Cardiac muscle cell (in vitro differentiated cells and primary cell): Measurements from ENCODE around the gene VSIG8. TPM values are rescaled to one million over a fixed set of nuclear protein-coding genes. Genes with fewer than 3 reads are reported as not detected.

ENCODE experiments used
- DNase-seq, 2 donors: peaks; one replicate each; pipeline versions ENCODE4 v3.0.0 to v3.0.0-alpha.2; 2010 to 2017; ENCODE audit warnings: low read depth in 1 of 2, low spot score in 1 of 2
- H3K27ac ChIP-seq: fragments of 200-600 bp; sonication (generic); 2 replicates; pipeline ENCODE4 v1.5.1; 2016
- H3K27me3 ChIP-seq: fragments of 200-600 bp; sonication (generic); 2 replicates; pipeline ENCODE4 v1.6.0; 2016; ENCODE audit warnings: control low read depth
- H3K36me3 ChIP-seq: fragments of 200-600 bp; sonication (generic); 2 replicates; pipeline ENCODE4 v1.5.1; 2016; ENCODE audit warnings: control low read depth
- H3K4me1 ChIP-seq: fragments of 200-600 bp; sonication (generic); 2 replicates; pipeline ENCODE4 v1.8.1; 2017; ENCODE audit warnings: low read depth, mild to moderate bottlenecking, mixed run types
- H3K4me3 ChIP-seq: fragments of 200-600 bp; sonication (generic); 2 replicates; pipeline ENCODE4 v1.5.1; 2016; ENCODE audit warnings: mild to moderate bottlenecking
- H3K9me3 ChIP-seq: fragments of 200-600 bp; sonication (generic); 2 replicates; pipeline ENCODE4 v1.5.1; 2017; ENCODE audit warnings: low read depth, mild to moderate bottlenecking, control low read depth
- CTCF ChIP-seq: IDR thresholded peaks from 2 replicates; pipeline ENCODE4 v1.5.1; 2012; ENCODE audit warnings: low read depth, mild to moderate bottlenecking, low read length
- polyA plus RNA-seq: library from polyadenylated mRNA; unstranded; fragments of >200 nt; fragmentation: Nextera tagmentation; extraction: Ambion mirVana; gene quantifications from 2 replicates; pipeline ENCODE4 v1.2.1, GENCODE V29; 2016
- total RNA-seq: library from RNA; depleted of rRNA; stranded (reverse); fragments of >200 nt; gene quantifications from 2 replicates; pipeline ENCODE4 v1.2.3, GENCODE V29; 2016

VSIG8 gene
- total and polyA plus RNA-seq, 2 experiments from 2014 or later, result not detected

DNA sequence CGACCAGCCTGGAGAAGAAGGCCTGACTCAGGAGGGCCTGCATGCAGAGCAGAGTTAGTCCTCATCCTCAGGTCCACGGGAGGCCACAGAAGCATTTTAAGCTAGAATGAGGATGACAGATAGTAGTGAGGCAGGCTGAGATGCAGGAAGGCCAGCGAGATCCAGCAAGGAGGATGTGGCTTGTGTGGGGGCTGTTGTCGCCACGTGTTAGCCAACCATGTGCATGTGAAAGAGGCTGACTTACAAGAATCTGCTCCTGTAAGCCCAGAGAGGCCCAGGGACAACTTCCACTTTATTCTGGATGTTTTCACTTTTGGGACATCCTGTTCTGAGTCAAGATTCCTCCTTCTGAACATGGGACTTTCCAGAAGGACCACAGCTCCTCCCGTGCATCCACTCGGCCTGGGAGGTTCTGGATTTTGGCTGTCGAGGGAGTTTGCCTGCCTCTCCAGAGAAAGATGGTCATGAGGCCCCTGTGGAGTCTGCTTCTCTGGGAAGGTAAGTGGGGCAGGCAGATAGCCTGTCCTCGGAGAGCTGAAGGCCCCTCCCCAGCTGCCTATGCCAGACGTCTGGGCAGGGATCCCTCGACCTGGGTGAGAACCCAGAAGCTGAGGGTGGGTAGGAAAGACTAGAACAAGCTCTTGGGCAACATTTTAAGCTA lies 35.9 kb downstream of the VSIG8 start, which contains the start of gene SLAMF8:
Gene SLAMF8, plus strand, starts transcription at position 433 of the 661 bp plus-strand sequence. Its CDS starts 26 bp downstream, at position 459.
- Histone ChIP-seq H3K4me3 (no peak within 1 kb of the TSS), H3K36me3 (no peaks in the 10 kb centered on the region), H3K27me3 (no peaks in the 10 kb centered on the region), H3K9me3 (no peaks in the 10 kb centered on the region), H3K4me1 (no peaks in the 10 kb centered on the region), H3K27ac (no peak within 1 kb of the TSS)
- peak in 1 of 2 donors; percentile 44 for DNase-seq
- TF ChIP-seq CTCF, result no peak

DNA sequence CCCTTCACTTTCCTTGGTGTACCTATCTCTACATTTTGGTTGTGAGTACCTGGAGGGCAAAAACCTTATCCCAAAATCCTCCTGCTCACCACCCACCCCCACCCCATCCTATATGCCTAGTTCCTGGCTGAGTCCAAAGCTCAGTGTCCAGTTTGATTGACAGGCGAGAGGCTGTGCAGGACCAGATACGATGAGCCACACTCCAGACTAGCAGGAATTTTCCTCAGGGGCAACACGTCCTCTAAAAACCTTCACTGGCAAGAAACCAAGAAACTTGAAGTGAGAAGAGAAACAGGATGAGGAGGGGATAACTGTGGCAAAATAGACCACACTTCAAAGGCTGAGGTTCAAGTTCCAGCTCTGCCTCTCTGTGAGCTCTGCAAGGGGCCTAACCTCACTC lies 36.9 kb downstream of the VSIG8 start:
- no peaks in the 10 kb centered on the region for H3K4me1 ChIP-seq
- H3K27ac ChIP-seq, result no peak overlapping the region
- no peak for TF ChIP-seq CTCF
- no peaks in the 10 kb centered on the region for H3K36me3 ChIP-seq
- DNase-seq, result no peak
- no peaks in the 10 kb centered on the region for H3K9me3 ChIP-seq
- no peak overlapping the region for H3K4me3 ChIP-seq
- no peaks in the 10 kb centered on the region for H3K27me3 ChIP-seq

- Histone ChIP-seq H3K27me3 (no peaks in the 10 kb centered on the region), H3K4me3 (no peak overlapping the region), H3K9me3 (no peaks in the 10 kb centered on the region), H3K4me1 (no peaks in the 10 kb centered on the region), H3K27ac (no peak overlapping the region), H3K36me3 (no peaks in the 10 kb centered on the region)
- no peak for TF ChIP-seq CTCF
- DNase-seq, result no peak
These were observed 39.1 kb downstream of the VSIG8 start for GRCh38 chr1:159823406-159823805.

GRCh38 chr1:159821171-159821867 lies 41.1 kb downstream of the VSIG8 start:
- Histone ChIP-seq H3K9me3 (no peaks in the 10 kb centered on the region), H3K4me3 (no peak overlapping the region), H3K27ac (no peak overlapping the region), H3K4me1 (no peaks in the 10 kb centered on the region), H3K27me3 (no peaks in the 10 kb centered on the region), H3K36me3 (no peaks in the 10 kb centered on the region)
- DNase-seq, result no peak
- TF ChIP-seq CTCF, result no peak

GRCh38 chr1:159817276-159818041 lies 45.0 kb downstream of the VSIG8 start:
- Histone ChIP-seq H3K4me1 (no peaks in the 10 kb centered on the region), H3K27ac (no peak overlapping the region), H3K4me3 (no peak overlapping the region), H3K27me3 (no peaks in the 10 kb centered on the region), H3K9me3 (no peaks in the 10 kb centered on the region), H3K36me3 (no peaks in the 10 kb centered on the region)
- DNase-seq, result no peak
- no peak for TF ChIP-seq CTCF
